Effector CD4-positive, alpha-beta T cell (primary cell): Measurements from ENCODE around the gene APRT.
"Not testable (repeated sequence)": the region's sequence is repeated elsewhere in the genome, so short reads cannot be mapped to it uniquely, and the experiment has no call there.

Experiments
- DNase-seq: peaks from one replicate; pipeline ENCODE4 v3.0.0-alpha.2; 2020

The APRT gene

GRCh38 chr16:88806491-88807111, 5.1 kb downstream of the APRT start:
- no peak for DNase-seq

DNA sequence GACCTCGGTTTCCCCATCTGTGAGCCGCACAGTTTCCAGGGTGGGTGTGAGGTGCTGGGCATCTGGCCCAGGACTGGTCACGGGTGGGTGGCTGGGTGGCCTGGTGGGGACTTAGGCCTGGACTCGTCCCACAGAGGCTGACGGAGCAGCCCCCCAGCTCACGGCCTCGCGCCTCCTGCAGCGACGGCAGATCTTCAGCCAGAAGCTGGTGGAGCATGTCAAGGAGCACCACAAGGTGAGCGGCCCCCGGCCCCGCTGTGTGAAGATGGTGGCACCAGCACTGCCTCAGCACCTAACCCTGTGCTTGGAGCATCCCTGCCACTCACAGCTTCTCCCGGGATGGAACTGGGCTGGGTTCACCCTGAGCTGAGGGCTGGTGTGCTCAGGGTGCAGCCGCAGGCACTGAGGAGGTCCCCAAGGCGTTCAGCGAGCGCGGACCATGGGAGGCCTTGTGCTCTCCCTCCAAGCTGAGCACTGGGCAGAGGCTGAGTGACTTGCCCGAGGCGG, 5.8 kb downstream of the APRT start:
- DNase-seq = no peak

- DNase-seq = no peak
Observed at GRCh38 chr16:88805340-88805715, 6.4 kb downstream of the APRT start.

GRCh38 chr16:88804552-88805339, 7.0 kb downstream of the APRT start:
- DNase-seq = no peak

DNA sequence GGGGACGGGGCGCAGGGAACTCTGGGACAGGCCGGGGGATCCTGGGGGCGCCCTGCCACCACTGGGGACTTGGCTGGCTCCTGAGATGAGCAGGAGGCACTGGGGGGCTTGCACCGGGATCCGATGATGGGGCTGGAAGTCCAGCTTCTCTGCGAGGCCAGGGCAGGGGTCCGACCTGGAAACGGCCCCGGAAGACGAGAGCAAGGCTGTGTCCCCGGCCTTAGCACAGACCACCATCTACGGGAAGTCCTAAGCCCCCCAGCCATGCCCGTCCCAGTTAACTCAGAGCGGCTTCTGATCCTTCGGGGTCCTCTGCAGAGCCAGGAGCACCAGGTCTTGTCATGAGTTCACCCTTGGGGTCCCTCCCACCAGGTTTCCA, 7.6 kb downstream of the APRT start:
- DNase-seq = no peak

DNA sequence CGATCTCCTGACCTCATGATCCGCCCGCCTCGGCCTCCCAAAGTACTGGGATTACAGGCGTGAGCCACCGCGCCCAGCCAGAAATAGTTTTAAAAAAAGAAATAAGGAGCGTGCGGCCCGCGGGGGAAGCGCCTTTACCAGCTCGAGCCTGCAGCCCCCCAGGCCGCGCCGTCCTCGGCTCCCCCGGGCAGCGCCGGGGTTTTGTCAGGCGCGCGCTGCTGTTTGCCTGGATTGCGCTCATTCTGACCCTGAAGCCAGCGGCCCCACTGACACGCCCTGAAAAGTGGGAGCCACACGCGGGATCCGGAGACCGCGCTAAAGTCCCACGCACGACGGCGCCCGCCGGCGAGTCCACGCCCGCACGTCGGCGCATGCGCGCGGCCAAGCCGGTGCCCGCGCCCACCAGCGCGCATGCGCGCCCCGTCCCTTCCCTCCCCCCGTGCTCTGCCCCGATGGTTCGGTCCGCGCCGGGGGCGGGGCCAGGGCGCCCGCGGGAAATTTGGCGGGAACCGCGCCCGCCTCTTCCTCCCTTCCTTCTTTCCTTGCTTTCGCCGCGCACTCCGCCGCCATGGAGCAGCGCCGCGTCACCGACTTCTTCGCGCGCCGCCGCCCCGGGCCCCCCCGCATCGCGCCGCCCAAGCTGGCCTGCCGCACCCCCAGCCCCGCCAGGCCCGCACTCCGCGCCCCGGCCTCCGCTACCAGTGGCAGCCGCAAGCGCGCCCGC, 8.3 kb downstream of the APRT start, which contains the start of gene CDT1:
Gene CDT1 (plus strand): TSS at position 526 of the 724 bp plus-strand sequence. CDS start 43 bp downstream, at position 569.
- peak; percentile 76 for DNase-seq

- no peak for DNase-seq
Observed at GRCh38 chr16:88800277-88800592, 11.5 kb downstream of the APRT start.

DNA sequence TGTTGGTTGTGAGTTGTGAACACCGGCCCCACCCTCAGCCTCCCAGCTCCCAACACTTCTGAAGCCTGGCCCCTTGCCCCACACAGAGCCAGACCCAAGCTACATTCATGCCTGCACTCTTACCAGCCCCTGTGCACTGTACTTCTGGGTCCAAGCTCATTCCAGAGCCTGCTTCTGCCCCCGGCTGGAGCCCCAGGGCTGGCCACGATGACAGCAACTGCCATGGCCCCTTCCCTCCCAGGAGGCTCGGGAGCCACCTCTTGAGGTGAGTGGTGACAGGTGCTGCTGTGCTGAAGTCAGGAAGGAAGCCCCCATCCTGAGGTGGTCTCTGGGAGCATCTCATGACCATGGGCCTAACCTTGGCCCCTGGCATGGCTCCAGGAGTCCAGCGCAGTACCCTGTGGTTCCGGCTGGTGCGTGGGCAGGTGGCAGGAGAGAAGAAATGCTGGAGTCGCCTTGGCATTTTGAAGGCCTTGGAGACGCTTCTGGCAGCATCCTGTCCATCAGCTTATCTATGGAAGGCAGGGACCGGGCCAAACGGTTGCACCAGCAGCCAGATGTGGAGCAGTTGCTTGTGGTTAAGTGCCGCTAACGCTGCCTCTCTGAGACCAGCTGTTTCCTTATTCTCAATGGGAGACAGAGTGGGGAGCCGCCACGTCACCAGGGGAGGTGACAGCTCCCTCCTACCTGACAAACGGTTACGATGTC, 12.0 kb downstream of the APRT start:
- no peak for DNase-seq

GRCh38 chr16:88798772-88799455, 12.8 kb downstream of the APRT start:
- DNase-seq = no peak

- no peak for DNase-seq
Observed at GRCh38 chr16:88798073-88798472, 13.7 kb downstream of the APRT start.

DNA sequence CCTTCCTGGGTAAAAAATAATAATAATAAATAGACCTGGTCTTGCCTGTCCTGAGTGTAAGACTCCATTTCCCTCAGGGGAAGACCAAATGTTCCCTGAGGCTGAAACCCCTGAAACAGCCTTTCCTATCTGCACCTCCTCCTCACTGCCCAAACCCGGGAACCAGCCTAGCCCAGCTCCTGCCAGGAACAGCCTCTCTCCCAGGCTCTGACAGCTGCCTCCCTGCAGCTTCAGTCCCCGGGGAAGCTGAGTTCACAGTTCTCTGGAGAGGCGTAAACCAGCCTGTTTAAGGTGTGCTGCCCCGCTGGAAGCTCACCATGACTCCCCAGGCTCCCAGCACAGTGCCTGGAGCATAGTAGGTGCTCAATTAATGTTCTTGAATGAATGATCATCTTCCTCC, 15.4 kb downstream of the APRT start:
- DNase-seq = no peak

DNA sequence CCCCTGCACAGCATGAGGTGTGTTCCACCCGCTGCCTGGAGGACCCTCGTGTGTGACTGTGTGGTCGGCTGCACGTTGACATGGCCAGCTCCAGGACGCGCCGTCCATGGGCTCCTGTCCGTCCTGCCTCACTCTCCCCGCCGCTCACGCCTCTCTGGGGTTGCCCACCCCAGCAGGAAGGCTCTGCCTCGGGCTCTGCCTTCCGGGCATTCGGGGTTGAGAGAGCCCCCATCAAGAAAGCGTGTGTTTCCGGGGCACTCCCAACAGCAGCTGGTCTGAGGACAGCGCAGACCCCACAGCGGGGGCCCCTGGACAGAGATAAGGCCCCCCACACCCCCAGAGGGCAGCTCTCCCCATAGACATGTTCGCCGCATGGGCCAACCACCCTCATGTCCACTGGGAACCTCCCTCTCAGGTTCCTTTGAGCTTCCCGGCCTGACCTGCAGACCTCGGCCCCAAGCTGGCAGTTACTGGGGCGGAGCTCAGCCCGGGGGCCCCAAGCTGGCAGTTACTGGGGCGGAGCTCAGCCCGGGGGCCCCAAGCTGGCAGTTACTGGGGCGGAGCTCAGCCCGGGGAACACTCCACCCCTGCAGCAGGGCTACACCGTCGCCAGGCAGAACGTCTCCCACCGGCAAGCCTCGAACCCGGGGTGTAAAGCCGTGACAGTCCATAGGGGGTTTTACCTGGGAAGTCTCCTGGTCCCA, 18.3 kb downstream of the APRT start:
- no peak for DNase-seq

DNA sequence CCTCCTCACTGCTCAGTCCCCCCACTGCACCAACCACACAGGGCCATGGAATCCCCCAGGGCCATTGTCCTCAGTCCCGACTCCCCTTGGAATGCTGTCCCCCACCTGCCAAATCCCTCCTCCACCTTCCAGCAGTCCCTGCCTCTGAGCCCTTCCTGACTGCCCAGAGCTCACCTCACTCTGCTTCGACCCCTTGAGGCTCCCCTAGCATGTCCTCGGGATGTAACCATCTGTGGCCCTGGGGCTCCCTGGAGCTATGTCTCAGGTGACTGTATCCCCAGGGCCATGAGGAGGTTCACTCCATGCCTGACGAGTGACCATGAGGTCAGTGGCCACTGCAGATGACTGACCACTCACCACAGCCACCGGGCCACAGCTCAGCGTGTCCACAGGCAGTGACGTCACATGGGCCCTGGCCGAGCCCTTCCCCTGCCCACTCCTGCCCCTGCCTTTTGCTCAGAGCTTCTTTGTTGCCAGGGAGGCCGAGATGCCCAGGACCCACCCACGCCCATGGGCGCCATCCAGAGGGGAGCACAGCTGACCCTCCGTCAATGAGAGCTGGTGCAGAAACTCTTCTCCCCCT, 19.0 kb downstream of the APRT start:
- DNase-seq = no peak

DNA sequence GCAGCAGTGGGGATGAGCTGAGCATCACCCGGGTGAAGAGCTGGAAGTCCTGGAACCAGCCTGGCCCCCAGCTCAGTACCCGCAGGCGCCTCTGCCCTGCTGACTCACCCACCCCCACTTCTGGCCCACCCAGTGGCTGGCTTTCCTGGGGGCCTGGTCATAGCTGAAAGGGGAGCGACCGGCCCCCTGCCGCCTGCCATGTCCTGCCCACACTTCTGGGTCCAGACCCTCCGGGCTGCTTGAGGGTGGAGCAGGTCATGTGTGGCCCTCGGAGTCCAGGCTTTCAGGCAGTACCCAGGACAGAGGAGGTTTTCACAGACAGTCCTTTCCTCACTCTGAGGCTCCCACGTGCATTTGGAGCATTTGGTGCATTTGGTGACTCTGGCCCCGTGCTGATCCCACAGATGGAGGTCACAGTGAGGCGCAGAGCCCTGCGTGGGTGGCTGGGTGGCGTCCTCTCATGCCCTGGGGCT, 19.6 kb downstream of the APRT start:
- DNase-seq = no peak

DNA sequence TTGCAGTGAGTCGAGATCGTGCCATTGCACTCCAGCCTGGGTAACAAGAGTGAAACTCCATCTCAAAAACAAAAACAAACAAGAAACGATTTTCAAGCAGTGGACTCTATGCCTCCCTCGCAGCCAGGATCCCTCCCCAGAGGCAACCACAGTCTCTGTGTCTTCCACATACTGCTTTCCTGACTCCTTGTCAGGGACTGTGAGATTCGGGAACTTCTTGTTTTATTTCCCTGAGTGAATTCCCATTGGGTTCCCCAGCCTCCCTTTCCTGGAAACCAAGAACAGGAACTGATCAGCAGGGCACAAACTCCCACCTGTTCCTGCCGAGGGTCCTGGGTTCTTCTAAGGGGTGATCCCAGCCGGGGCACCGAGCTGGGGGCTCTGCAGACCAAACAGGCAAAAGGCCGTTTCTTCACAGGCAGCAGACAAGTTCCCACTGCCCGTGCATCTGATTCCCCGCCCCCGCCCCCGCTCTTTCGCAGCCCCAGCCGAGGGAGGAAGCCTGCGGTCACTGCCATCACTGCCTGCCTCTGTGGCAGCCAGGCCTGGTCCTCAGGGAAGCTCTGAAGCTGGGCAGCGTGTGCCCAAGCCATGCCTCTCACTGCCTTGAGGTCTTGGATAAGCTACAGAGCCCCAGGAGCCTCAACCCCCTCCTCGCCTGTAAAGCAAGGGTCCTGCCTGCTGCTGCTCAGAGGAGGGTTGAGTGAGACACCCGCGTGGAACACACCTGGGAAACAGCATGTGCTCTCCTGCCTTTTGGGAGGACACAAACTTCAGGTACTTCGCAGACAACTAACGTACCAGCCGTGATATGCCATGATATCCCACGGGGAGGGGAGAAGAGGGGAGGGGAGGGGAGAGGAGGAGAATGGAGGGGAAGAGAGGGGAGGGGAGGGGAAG, 21.2 kb downstream of the APRT start:
- peak; percentile 46 for DNase-seq

DNA sequence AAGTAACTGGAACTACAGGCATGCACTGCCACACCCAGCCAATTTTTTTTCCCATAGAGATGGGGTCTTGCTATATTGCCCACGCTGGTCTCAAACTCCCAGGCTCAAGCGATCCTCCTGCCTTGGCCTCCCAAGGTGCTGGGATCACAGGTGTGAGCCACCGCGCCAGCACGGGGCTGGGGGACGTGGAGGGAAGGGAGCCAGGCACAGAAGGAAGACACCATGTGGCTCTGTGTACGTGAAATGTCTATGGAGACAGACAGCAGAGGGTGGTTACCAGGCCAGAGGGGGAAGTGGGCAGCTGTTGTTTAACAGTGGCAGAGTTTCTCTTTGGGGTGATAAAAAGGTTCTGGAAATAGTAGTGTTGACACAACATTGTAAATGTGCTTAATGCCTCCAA, 22.1 kb downstream of the APRT start:
- DNase-seq = no peak

- not testable (repeated sequence) for DNase-seq
Observed at GRCh38 chr16:88788749-88789148, 23.0 kb downstream of the APRT start.

- no peak for DNase-seq
Observed at GRCh38 chr16:88787579-88788314, 24.0 kb downstream of the APRT start.

DNA sequence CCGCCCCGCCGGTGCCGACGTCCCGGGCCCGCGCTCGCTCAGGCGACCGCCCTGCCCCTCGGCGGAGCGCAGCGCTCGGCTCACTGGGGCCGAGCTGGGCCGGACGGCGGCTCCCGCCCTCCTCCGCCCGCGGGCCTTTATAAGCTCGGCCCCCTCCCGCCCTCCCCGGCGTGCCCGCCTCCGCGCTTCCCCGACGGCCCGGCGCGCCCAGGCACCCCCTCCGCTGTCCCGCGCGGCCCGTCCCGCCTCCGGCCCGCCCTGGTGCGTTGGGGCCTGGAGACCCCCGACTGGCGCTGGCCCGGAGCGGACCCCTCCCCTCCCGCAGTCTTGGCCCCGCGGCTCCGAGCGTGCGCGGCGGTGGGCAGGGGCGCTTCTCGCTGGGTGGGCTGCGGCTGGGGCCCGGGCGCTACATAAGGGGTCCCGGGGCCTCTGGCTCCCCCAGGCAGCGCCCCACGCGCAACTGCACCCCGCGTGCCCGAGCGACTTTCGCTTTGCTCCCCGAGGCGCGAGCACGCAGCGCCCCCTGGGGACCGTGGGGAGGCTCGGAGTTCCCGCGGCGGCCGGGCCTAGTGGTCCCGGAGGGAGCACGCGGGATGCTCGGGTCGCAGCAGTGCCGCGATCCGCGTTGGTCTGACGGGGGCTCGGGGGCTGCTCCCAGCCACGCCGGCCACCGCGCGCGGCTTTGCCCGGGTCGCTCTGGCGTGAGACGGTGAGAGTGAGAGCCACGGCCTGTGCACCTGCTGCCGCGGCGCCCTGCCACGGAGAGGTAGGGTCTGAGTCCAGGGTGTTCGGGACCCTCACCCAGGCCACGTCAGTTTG, 26.4 kb downstream of the APRT start, which contains the start of gene PIEZO1:
Gene PIEZO1 (minus strand): TSS at position 115 of the 819 bp plus-strand sequence. CDS start 256 bp downstream, outside the sequence.
- DNase-seq = peak; percentile 81
